ENCODE data around the gene NUDT4B.
"Not testable (repeated sequence)": the region's sequence is repeated elsewhere in the genome, so short reads cannot be mapped to it uniquely, and the experiment has no call there.

NUDT4B gene

GRCh38 chr1:148748563-148749334 is at the start of gene NUDT4B:
Gene NUDT4B (plus strand): TSS chr1:148748774. CDS start chr1:148748953, 179 bp downstream.
- DNase-seq = not testable (repeated sequence)

- not testable (repeated sequence) for DNase-seq
Observed at GRCh38 chr1:148699357-148699756, 49.2 kb upstream of the NUDT4B start.

GRCh38 chr1:148702242-148702641 is 46.3 kb upstream of the NUDT4B start:
- DNase-seq = not testable (repeated sequence)

- DNase-seq = not testable (repeated sequence)
Observed at GRCh38 chr1:148703973-148704591, 44.5 kb upstream of the NUDT4B start.

GRCh38 chr1:148705316-148705948 is 43.1 kb upstream of the NUDT4B start:
- DNase-seq = not testable (repeated sequence)

- not testable (repeated sequence) for DNase-seq
Observed at GRCh38 chr1:148708779-148709333, 39.7 kb upstream of the NUDT4B start.

- not testable (repeated sequence) for DNase-seq
Observed at GRCh38 chr1:148710772-148711523, 37.6 kb upstream of the NUDT4B start.

- not testable (repeated sequence) for DNase-seq
Observed at GRCh38 chr1:148712353-148712752, 36.2 kb upstream of the NUDT4B start.

GRCh38 chr1:148715518-148715917 is 33.1 kb upstream of the NUDT4B start:
- DNase-seq = not testable (repeated sequence)

GRCh38 chr1:148716966-148717520 is 31.5 kb upstream of the NUDT4B start:
- not testable (repeated sequence) for DNase-seq

- not testable (repeated sequence) for DNase-seq
Observed at GRCh38 chr1:148720918-148721317, 27.7 kb upstream of the NUDT4B start.

- DNase-seq = not testable (repeated sequence)
Observed at GRCh38 chr1:148722758-148723157, 25.8 kb upstream of the NUDT4B start.

- not testable (repeated sequence) for DNase-seq
Observed at GRCh38 chr1:148723515-148723914, 25.1 kb upstream of the NUDT4B start.

- not testable (repeated sequence) for DNase-seq
Observed at GRCh38 chr1:148724872-148725271, 23.7 kb upstream of the NUDT4B start.

- DNase-seq = not testable (repeated sequence)
Observed at GRCh38 chr1:148727862-148728261, 20.7 kb upstream of the NUDT4B start.

- DNase-seq = not testable (repeated sequence)
Observed at GRCh38 chr1:148729128-148729527, 19.4 kb upstream of the NUDT4B start.

GRCh38 chr1:148729541-148729940 is 19.0 kb upstream of the NUDT4B start:
- DNase-seq = not testable (repeated sequence)

- DNase-seq = not testable (repeated sequence)
Observed at GRCh38 chr1:148732277-148732676, 16.3 kb upstream of the NUDT4B start.

- DNase-seq = not testable (repeated sequence)
Observed at GRCh38 chr1:148733585-148734310, 14.8 kb upstream of the NUDT4B start.

GRCh38 chr1:148734311-148734662 is 14.3 kb upstream of the NUDT4B start:
- not testable (repeated sequence) for DNase-seq

GRCh38 chr1:148735538-148735937 is 13.0 kb upstream of the NUDT4B start:
- not testable (repeated sequence) for DNase-seq

All from NCI-H1436 (cell line).